Common myeloid progenitor, CD34-positive (primary cell): ENCODE data around the gene DNAJC17.

ENCODE experiments used
- CTCF ChIA-PET: fragments of 350-600 bp; sonication (Branson Sonifier 250); formaldehyde crosslinking; loops from one replicate; lab custom pipeline; 2021; ENCODE audit warnings: antibody characterized with exemption; lab: Charles Lee
- POLR2A ChIA-PET: fragments of 350-600 bp; sonication (Branson Sonifier 250); formaldehyde crosslinking; loops from one replicate; lab custom pipeline; 2021; ENCODE audit warnings: antibody characterized with exemption; lab: Charles Lee
- DNase-seq, 3 donors: peaks; one replicate each; pipeline versions ENCODE4 v3.0.0 to v3.0.0-alpha.2; 2013
- H3K27ac ChIP-seq, 2 experiments: 1 replicate in 1 of 2; 2 replicates in 1 of 2; pipeline ENCODE4 v1.7.0; 2013; ENCODE audit warnings: inconsistent platforms in 2 of 2, low read length in 2 of 2, mild to moderate bottlenecking in 2 of 2, low read depth in 1 of 2, moderate library complexity in 1 of 2; ENCODE audit not compliant: severe bottlenecking in 2 of 2, insufficient read depth in 1 of 2, poor library complexity in 1 of 2
- H3K27me3 ChIP-seq, 5 experiments: replicated peaks in 2 of 5; 1 replicate in 3 of 5; 2 replicates in 2 of 5; pipeline versions ENCODE4 v1.6.1 to v1.7.0; 2013; ENCODE audit warnings: low read length in 4 of 5, mild to moderate bottlenecking in 2 of 5, moderate library complexity in 2 of 5, inconsistent platforms in 1 of 5; ENCODE audit not compliant: insufficient read depth in 5 of 5, control insufficient read depth in 4 of 5
- H3K36me3 ChIP-seq, 4 experiments: 1 replicate in 2 of 4; 2 replicates in 2 of 4; pipeline versions ENCODE4 v1.6.1 to v1.7.0; 2013; ENCODE audit warnings: low read length in 3 of 4, control low read depth in 1 of 4, mild to moderate bottlenecking in 1 of 4; ENCODE audit not compliant: control insufficient read depth in 4 of 4, insufficient read depth in 4 of 4
- H3K4me1 ChIP-seq, 4 experiments: 1 replicate in 3 of 4; 2 replicates in 1 of 4; pipeline versions ENCODE4 v1.6.1 to v1.7.1; 2013; ENCODE audit warnings: low read length in 3 of 4, mild to moderate bottlenecking in 3 of 4, control low read depth in 1 of 4, inconsistent platforms in 1 of 4, moderate library complexity in 1 of 4; ENCODE audit not compliant: control insufficient read depth in 4 of 4, insufficient read depth in 4 of 4; ENCODE audit errors: control extremely low read depth in 1 of 4
- H3K4me3 ChIP-seq, 7 experiments: 1 replicate in 4 of 7; 2 replicates in 3 of 7; pipeline versions ENCODE4 v1.5.1 to v1.7.0; 2013; ENCODE audit warnings: mild to moderate bottlenecking in 7 of 7, low read length in 6 of 7, moderate library complexity in 6 of 7, inconsistent platforms in 2 of 7, low read depth in 2 of 7, control low read depth in 1 of 7; ENCODE audit not compliant: insufficient read depth in 4 of 7, control insufficient read depth in 1 of 7; ENCODE audit errors: extremely low read depth in 1 of 7
- H3K9me3 ChIP-seq, 5 experiments: 1 replicate in 4 of 5; 2 replicates in 1 of 5; pipeline versions ENCODE4 v1.6.1 to v1.7.1; 2013; ENCODE audit warnings: low read length in 4 of 5, mild to moderate bottlenecking in 2 of 5, inconsistent platforms in 1 of 5, low read depth in 1 of 5, moderate library complexity in 1 of 5; ENCODE audit not compliant: control insufficient read depth in 4 of 5, insufficient read depth in 2 of 5; ENCODE audit errors: control extremely low read depth in 1 of 5
- WGBS: methylation state at CpG from one replicate; pipeline ENCODE4 v1.1.5; 2013; ENCODE audit not compliant: insufficient coverage; 5-methylcytosine and 5-hydroxymethylcytosine counted together

DNAJC17 gene

DNA sequence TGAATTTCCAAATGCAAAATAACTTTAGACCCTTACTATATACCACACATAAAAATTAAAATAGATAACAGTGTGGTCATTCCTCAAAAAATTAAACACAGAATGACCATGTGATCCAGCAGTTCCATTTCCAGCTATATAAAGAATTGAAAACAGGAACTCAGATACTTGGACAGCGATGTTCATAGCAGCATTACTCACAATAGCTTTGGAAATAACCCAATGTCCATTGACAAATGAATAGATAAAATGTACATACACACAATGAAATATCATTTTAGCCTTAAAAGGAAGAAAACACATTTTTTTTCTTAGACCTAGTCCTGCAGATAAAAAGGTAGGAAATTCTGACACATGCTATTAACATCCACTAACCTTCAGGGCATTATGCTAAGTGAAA lies 85.6 kb downstream of the DNAJC17 start:
- no peaks in the 10 kb centered on the region for H3K27me3 ChIP-seq
- WGBS: 86% methylated on average over 1 of the region's 1 CpG
- peaks cover 2 to 39% (median 11%) of the 10 kb centered on the region in 4 experiments for H3K36me3 ChIP-seq
- no peaks in the 10 kb centered on the region for H3K4me1 ChIP-seq
- no peak overlapping the region for H3K4me3 ChIP-seq
- no peaks in the 10 kb centered on the region for H3K9me3 ChIP-seq
- POLR2A ChIA-PET: no interaction called here
- DNase-seq: no peak
- CTCF ChIA-PET: interaction anchor here (1.4 kb wide), 1 partner anchor 61 kb away, joined by 3 read pairs; no protein-coding TSS in a partner anchor
- no peak overlapping the region for H3K27ac ChIP-seq

DNA sequence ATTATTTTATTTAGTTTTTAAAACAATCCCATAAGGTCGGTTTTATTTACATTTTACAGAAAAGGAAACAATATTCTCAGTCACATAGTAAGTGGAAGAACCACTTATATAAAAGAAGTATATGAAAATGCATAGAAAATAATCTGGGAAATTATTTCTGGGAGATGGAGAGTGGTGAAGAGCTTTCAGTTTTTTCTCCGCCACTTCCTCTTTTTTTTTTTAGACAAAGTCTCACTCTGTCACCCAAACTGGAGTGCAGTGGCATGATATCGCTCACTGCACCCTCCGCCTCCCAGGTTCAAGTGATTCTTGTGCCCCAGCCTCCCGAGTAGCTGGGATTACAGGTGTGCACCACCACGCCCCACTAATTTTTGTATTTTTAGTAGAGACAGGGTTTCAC lies 91.1 kb downstream of the DNAJC17 start:
- no peak overlapping the region for H3K27ac ChIP-seq
- POLR2A ChIA-PET: no interaction called here
- no peaks in the 10 kb centered on the region for H3K4me1 ChIP-seq
- WGBS: 90% methylated on average over 4 of the region's 6 CpGs
- H3K9me3 ChIP-seq: no peaks in the 10 kb centered on the region
- CTCF ChIA-PET: interaction anchor here (1.6 kb wide), 1 partner anchor 66 kb away, joined by 3 read pairs; no protein-coding TSS in a partner anchor
- H3K27me3 ChIP-seq: no peaks in the 10 kb centered on the region
- DNase-seq: peak in 2 of 3 donors; percentile 40 to 46
- no peak overlapping the region for H3K4me3 ChIP-seq
- H3K36me3 ChIP-seq: peaks cover 6 to 56% (median 15%) of the 10 kb centered on the region in 4 experiments
